Esophagus muscularis mucosa (tissue), 4 donors: ENCODE measurements around the gene ADSS1. TPM values are rescaled to one million over a fixed set of nuclear protein-coding genes. Genes with fewer than 3 reads are reported as not detected.
A peak's percentile ranks its signal among the peaks of the same experiment; 100 is the strongest.

ENCODE experiments used
- DNase-seq: peaks from one replicate; pipeline ENCODE4 v3.0.0-alpha.2; 2017; ENCODE audit errors: extremely low spot score
- H3K27ac ChIP-seq, 4 donors: fragments of 200-600 bp; sonication (generic); replicated peaks in 1 of 4; 1 replicate in 3 of 4; 2 replicates in 1 of 4; pipeline ENCODE4 v1.5.1; 2016 to 2019; ENCODE audit warnings: mild to moderate bottlenecking in 1 of 4
- H3K27me3 ChIP-seq, 4 donors: fragments of 200-600 bp; sonication (generic); one replicate each; pipeline versions ENCODE4 v1.5.1 to v1.6.0; 2016 to 2019
- H3K36me3 ChIP-seq, 4 donors: fragments of 200-600 bp; sonication (generic); one replicate each; pipeline ENCODE4 v1.5.1; 2016 to 2019
- H3K4me1 ChIP-seq, 4 donors: fragments of 200-600 bp; sonication (generic); one replicate each; pipeline ENCODE4 v1.5.1; 2016 to 2019
- H3K4me3 ChIP-seq, 4 donors: fragments of 200-600 bp; sonication (generic); 1 replicate in 2 of 4; 2 replicates in 2 of 4; pipeline ENCODE4 v1.5.1; 2016 to 2019; ENCODE audit warnings: mild to moderate bottlenecking in 4 of 4, moderate library complexity in 1 of 4
- H3K9me3 ChIP-seq, 4 donors: fragments of 200-600 bp; sonication (generic); 1 replicate in 3 of 4; 2 replicates in 1 of 4; pipeline ENCODE4 v1.5.1; 2016 to 2019
- EP300 ChIP-seq: sonication (generic); formaldehyde crosslinking; IDR thresholded peaks from one replicate; pipeline ENCODE4 v1.6.1; 2017; ENCODE audit warnings: antibody characterized with exemption
- POLR2A ChIP-seq: fragments of 450-650 bp; IDR thresholded peaks from one replicate; pipeline ENCODE4 v1.6.1; 2017; ENCODE audit warnings: antibody characterized with exemption, moderate library complexity, mild to moderate bottlenecking, low read depth
- POLR2AphosphoS5 ChIP-seq, 2 donors: sonication (generic); formaldehyde crosslinking; IDR thresholded peaks; one replicate each; pipeline ENCODE4 v1.6.1; 2017; ENCODE audit warnings: antibody characterized with exemption in 2 of 2
- WGBS: methylation state at CpG from one replicate; pipeline ENCODE4 v1.1.5; 2018; 5-methylcytosine and 5-hydroxymethylcytosine counted together
- intact Hi-C: fragments of 100-400 bp; cut with DNase I; formaldehyde crosslinking; loops from one replicate; pipeline ENCODE4 v1.15.1; 2023
- total RNA-seq, 4 donors: library from RNA; depleted of rRNA; stranded (reverse); fragments of >200 nt; gene quantifications; one replicate each; pipeline versions ENCODE4 v1.1.0 to v1.2.1, GENCODE V29; 2016
- TF ChIP-seq, protein P1 (sequence below), 3 experiments: fragments of 200-600 bp in 2 of 3; fragments of 450-650 bp in 1 of 3; sonication (generic) in 2 of 3; IDR thresholded peaks; one replicate each; pipeline ENCODE4 v1.5.1; 2017 to 2019; ENCODE audit warnings: antibody characterized with exemption in 3 of 3, mild to moderate bottlenecking in 2 of 3, moderate library complexity in 1 of 3

ADSS1 gene
- total RNA-seq, 4 donors from 2014 or later = 4.3 to 7.9 (median 5.7) TPM

DNA sequence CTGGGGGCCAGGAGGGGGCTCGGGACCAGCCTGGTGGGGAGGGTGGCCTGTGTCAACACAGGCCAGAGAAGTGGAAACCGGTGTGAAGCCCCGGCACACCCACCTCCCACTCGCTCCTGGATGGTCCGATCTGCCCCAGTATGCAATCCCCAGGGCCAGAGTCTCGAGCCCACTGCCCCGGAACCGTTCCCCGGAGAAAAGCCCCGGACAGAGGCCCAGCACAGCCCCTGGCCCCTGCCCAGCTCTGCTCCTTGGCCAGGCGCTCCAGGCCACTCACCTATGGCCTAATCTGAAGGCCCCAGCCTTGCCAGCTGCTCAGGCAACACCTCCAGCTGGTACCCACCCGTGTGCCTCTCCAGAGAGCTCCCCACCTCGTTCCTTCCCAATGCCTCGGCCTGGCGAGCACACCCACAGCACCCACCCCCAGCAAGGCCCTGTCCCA lies 53.8 kb downstream of the ADSS1 start:
- Histone ChIP-seq H3K9me3 (no peaks in the 10 kb centered on the region), H3K4me3 (no peak overlapping the region), H3K36me3 (peaks cover 10 to 92% (median 84%) of the 10 kb centered on the region in 4 donors), H3K27me3 (no peaks in the 10 kb centered on the region), H3K27ac (no peak overlapping the region), H3K4me1 (peaks cover 0 to 28% (median 21%) of the 10 kb centered on the region in 4 donors)
- intact Hi-C loops = no loop called here
- TF ChIP-seq, protein P1, sequence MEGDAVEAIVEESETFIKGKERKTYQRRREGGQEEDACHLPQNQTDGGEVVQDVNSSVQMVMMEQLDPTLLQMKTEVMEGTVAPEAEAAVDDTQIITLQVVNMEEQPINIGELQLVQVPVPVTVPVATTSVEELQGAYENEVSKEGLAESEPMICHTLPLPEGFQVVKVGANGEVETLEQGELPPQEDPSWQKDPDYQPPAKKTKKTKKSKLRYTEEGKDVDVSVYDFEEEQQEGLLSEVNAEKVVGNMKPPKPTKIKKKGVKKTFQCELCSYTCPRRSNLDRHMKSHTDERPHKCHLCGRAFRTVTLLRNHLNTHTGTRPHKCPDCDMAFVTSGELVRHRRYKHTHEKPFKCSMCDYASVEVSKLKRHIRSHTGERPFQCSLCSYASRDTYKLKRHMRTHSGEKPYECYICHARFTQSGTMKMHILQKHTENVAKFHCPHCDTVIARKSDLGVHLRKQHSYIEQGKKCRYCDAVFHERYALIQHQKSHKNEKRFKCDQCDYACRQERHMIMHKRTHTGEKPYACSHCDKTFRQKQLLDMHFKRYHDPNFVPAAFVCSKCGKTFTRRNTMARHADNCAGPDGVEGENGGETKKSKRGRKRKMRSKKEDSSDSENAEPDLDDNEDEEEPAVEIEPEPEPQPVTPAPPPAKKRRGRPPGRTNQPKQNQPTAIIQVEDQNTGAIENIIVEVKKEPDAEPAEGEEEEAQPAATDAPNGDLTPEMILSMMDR (IDR thresholded peaks at IDR 0.05) = no peak
- TF ChIP-seq EP300 (no peak), POLR2AphosphoS5 (IDR thresholded peaks at IDR 0.05) (no peak), POLR2A (no peak)
- WGBS = 79% methylated on average over 10 of the region's 15 CpGs
- no peak for DNase-seq

DNA sequence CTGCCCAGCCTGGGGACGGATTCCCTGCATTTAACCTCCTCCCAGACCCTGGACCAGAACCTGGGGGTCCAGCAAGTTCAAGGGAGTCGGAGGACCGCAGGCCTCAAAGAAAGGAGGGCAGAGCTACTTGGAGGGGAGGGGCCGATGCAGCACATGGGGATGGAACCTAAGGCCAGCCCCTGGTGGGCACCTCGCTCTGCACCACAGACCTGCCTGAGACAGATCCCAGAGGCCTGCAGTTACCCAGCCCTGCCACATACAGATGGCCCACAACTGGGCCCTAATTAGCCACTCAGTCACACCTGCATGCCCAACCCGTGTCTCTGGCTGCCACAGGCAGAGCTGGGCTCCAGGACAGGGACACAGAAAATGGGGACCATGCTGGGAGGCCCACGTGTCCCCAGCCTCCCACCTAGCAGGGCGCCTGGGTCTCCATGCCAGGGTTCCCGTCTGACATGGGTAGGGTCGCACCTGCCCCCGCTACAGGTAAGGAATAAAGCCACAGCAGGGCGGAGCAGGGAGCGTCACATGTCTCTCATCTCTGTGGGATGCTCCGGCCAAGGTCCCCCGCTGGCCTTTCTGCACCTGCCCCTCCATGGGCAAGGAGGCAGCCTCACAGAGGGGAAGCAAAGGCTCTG lies 54.8 kb downstream of the ADSS1 start:
- Histone ChIP-seq H3K9me3 (no peaks in the 10 kb centered on the region), H3K36me3 (peaks cover 6 to 85% (median 78%) of the 10 kb centered on the region in 4 donors), H3K27me3 (no peaks in the 10 kb centered on the region), H3K4me3 (no peak overlapping the region), H3K27ac (no peak overlapping the region), H3K4me1 (peaks cover 0 to 37% (median 27%) of the 10 kb centered on the region in 4 donors)
- no peak for DNase-seq
- intact Hi-C loops = no loop called here
- no peak for TF ChIP-seq EP300
- TF ChIP-seq, protein P1 (IDR thresholded peaks at IDR 0.05) = no peak
- no peak for TF ChIP-seq POLR2AphosphoS5 (IDR thresholded peaks at IDR 0.05)
- no peak for TF ChIP-seq POLR2A
- 95% methylated on average over 7 of the region's 15 CpGs for WGBS

GRCh38 chr14:104779776-104780512 lies 55.9 kb downstream of the ADSS1 start:
- WGBS = 75% methylated on average over 11 of the region's 32 CpGs
- no peaks in the 10 kb centered on the region for H3K27me3 ChIP-seq
- intact Hi-C loops = no loop called here
- no peak for TF ChIP-seq EP300
- TF ChIP-seq, protein P1 (IDR thresholded peaks at IDR 0.05) = no peak
- no peak for TF ChIP-seq POLR2AphosphoS5 (IDR thresholded peaks at IDR 0.05)
- no peak for TF ChIP-seq POLR2A
- H3K36me3 ChIP-seq = peaks cover 0 to 82% (median 69%) of the 10 kb centered on the region in 4 donors
- peaks cover 0 to 48% (median 38%) of the 10 kb centered on the region in 4 donors for H3K4me1 ChIP-seq
- DNase-seq = no peak
- H3K4me3 ChIP-seq = no peak overlapping the region
- H3K27ac ChIP-seq = peak overlapping the region in 1 of 4 donors; percentile 26
- no peaks in the 10 kb centered on the region for H3K9me3 ChIP-seq

DNA sequence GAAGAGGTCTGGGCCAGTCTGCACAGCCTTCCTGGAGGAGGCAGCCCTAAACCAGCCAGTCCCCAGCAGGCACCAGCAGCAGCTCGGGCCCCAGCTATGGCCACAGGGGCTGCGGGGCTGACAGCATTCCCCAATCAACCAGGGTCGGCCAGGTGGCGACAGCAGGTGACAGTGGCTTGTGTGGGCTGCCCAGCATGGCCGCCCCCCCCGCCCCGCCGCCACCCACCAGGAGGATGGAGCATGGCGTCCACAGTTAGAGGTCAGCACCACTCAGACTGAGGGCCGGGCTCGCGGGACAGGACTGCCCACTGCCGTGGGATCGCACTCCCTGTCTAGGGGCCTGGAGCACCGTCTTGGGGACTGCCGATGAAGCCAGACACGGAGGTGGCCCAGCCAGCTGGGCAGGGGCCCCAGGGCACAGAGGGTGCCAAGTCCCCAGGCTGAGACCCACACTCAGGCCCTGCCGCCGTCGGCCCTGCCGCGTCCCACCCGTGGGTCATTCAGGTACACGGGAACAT lies 56.5 kb downstream of the ADSS1 start:
- Histone ChIP-seq H3K36me3 (peaks cover 0 to 82% (median 63%) of the 10 kb centered on the region in 4 donors), H3K27me3 (no peaks in the 10 kb centered on the region), H3K4me3 (no peak overlapping the region), H3K9me3 (no peaks in the 10 kb centered on the region), H3K4me1 (peaks cover 0 to 55% (median 45%) of the 10 kb centered on the region in 4 donors), H3K27ac (peak overlapping the region in 1 of 4 donors; percentile 26)
- 84% methylated on average over 4 of the region's 24 CpGs for WGBS
- intact Hi-C loops = no loop called here
- TF ChIP-seq POLR2A (no peak), EP300 (no peak), POLR2AphosphoS5 (IDR thresholded peaks at IDR 0.05) (no peak)
- TF ChIP-seq, protein P1 (IDR thresholded peaks at IDR 0.05) = no peak
- DNase-seq = no peak
